RWPE2 (cell line): ENCODE measurements around the gene CNIH2.

ENCODE experiments used
- ATAC-seq: fragments of 200-7000 bp; cut with Tn5 transposase; 3 replicates; pipeline ENCODE4 v1.9.1; 2021; ENCODE audit warnings: low read depth
- DNase-seq: peaks from one replicate; pipeline ENCODE4 v3.0.0-alpha.2; 2020; ENCODE audit warnings: low spot score
- H3K27ac ChIP-seq: fragments of 450-650 bp; 2 replicates; pipeline ENCODE4 v1.5.1; 2017; ENCODE audit warnings: mild to moderate bottlenecking; ENCODE audit not compliant: poor library complexity, severe bottlenecking
- H3K27me3 ChIP-seq: fragments of 250-450 bp; sonication (Bioruptor Pico); 2 replicates; pipeline ENCODE4 v1.5.1; 2021; ENCODE audit warnings: mild to moderate bottlenecking, moderate library complexity; ENCODE audit not compliant: insufficient read depth, poor library complexity, severe bottlenecking
- H3K36me3 ChIP-seq: fragments of 250-450 bp; sonication (Bioruptor Pico); 2 replicates; pipeline ENCODE4 v1.5.1; 2020; ENCODE audit warnings: low read depth, mild to moderate bottlenecking, moderate library complexity
- H3K4me1 ChIP-seq: fragments of 250-450 bp; sonication (Bioruptor Pico); 2 replicates; pipeline ENCODE4 v1.5.1; 2021; ENCODE audit warnings: mild to moderate bottlenecking, moderate library complexity; ENCODE audit not compliant: insufficient read depth, poor library complexity, severe bottlenecking
- H3K4me3 ChIP-seq: fragments of 250-450 bp; sonication (Bioruptor Pico); 2 replicates; pipeline ENCODE4 v1.5.1; 2021; ENCODE audit warnings: mild to moderate bottlenecking, moderate library complexity; ENCODE audit not compliant: severe bottlenecking
- H3K9me3 ChIP-seq: fragments of 250-450 bp; sonication (Bioruptor Pico); 2 replicates; pipeline ENCODE4 v1.5.1; 2021; ENCODE audit warnings: mild to moderate bottlenecking, moderate library complexity; ENCODE audit not compliant: severe bottlenecking
- TF ChIP-seq, protein P1 (sequence below): fragments of 450-650 bp; IDR thresholded peaks from one replicate; pipeline ENCODE4 v1.5.1; 2017; ENCODE audit warnings: mild to moderate bottlenecking, moderate library complexity; ENCODE audit not compliant: poor library complexity, severe bottlenecking

Gene CNIH2

GRCh38 chr11:66265531-66266377, 12.2 kb upstream of the CNIH2 start:
- H3K4me3 ChIP-seq: no peak overlapping the region
- peaks cover 35% of the 10 kb centered on the region for H3K36me3 ChIP-seq
- TF ChIP-seq, protein P1, sequence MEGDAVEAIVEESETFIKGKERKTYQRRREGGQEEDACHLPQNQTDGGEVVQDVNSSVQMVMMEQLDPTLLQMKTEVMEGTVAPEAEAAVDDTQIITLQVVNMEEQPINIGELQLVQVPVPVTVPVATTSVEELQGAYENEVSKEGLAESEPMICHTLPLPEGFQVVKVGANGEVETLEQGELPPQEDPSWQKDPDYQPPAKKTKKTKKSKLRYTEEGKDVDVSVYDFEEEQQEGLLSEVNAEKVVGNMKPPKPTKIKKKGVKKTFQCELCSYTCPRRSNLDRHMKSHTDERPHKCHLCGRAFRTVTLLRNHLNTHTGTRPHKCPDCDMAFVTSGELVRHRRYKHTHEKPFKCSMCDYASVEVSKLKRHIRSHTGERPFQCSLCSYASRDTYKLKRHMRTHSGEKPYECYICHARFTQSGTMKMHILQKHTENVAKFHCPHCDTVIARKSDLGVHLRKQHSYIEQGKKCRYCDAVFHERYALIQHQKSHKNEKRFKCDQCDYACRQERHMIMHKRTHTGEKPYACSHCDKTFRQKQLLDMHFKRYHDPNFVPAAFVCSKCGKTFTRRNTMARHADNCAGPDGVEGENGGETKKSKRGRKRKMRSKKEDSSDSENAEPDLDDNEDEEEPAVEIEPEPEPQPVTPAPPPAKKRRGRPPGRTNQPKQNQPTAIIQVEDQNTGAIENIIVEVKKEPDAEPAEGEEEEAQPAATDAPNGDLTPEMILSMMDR: no peak
- H3K27me3 ChIP-seq: no peaks in the 10 kb centered on the region
- ATAC-seq: no peak
- H3K4me1 ChIP-seq: no peaks in the 10 kb centered on the region
- H3K9me3 ChIP-seq: no peaks in the 10 kb centered on the region
- peak; percentile 53 for DNase-seq
- H3K27ac ChIP-seq: no peak overlapping the region

DNA sequence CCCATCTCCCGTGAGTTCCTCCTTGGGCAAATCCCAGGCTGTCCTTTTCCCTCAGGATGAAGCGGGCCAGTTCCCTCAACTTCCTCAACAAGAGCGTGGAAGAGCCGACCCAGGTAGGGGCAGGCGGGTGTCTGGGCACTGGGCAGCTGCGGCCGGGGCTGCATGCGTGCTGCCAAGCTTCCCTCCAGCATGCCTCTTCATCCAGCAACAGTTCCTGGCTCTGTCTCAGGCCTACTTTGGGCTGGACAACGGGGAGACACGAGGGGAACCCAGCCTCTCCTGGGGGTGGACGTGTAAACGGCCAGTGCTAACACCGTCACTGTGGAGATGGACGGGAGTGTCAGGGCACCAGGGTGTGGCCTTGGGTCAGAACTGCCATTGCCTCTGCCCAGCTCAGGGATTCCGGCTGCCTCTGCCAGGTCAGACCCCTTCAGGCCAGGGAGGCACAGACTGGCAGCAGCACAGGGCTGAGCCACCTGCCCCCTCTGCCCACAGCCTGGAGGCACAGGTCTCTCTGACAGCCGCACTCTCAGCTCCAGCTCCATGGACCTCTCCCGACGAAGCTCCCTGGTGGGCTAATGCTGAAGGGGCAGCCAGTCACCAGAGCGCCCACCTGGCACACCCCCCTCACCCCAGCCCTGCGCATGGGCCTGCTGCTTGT, 11.5 kb upstream of the CNIH2 start:
- Histone ChIP-seq H3K4me3 (no peak overlapping the region), H3K27ac (peak overlapping the region; percentile 82)
- no peak for ATAC-seq

GRCh38 chr11:66267039-66267378, 11.0 kb upstream of the CNIH2 start:
- Histone ChIP-seq H3K4me1 (no peaks in the 10 kb centered on the region), H3K27ac (peak overlapping the region; percentile 82), H3K4me3 (peak overlapping the region; percentile 52), H3K27me3 (no peaks in the 10 kb centered on the region), H3K36me3 (peaks cover 43% of the 10 kb centered on the region), H3K9me3 (no peaks in the 10 kb centered on the region)
- TF ChIP-seq, protein P1: no peak
- ATAC-seq: peak; percentile 3; the same call in 2 of the 3 replicates
- no peak for DNase-seq

More for the DNA sequence above, 11.5 kb upstream of the CNIH2 start:
- H3K4me1 ChIP-seq: no peaks in the 10 kb centered on the region
- no peaks in the 10 kb centered on the region for H3K9me3 ChIP-seq
- DNase-seq: peak; percentile 64
- no peaks in the 10 kb centered on the region for H3K27me3 ChIP-seq
- TF ChIP-seq, protein P1: no peak
- peaks cover 39% of the 10 kb centered on the region for H3K36me3 ChIP-seq

DNA sequence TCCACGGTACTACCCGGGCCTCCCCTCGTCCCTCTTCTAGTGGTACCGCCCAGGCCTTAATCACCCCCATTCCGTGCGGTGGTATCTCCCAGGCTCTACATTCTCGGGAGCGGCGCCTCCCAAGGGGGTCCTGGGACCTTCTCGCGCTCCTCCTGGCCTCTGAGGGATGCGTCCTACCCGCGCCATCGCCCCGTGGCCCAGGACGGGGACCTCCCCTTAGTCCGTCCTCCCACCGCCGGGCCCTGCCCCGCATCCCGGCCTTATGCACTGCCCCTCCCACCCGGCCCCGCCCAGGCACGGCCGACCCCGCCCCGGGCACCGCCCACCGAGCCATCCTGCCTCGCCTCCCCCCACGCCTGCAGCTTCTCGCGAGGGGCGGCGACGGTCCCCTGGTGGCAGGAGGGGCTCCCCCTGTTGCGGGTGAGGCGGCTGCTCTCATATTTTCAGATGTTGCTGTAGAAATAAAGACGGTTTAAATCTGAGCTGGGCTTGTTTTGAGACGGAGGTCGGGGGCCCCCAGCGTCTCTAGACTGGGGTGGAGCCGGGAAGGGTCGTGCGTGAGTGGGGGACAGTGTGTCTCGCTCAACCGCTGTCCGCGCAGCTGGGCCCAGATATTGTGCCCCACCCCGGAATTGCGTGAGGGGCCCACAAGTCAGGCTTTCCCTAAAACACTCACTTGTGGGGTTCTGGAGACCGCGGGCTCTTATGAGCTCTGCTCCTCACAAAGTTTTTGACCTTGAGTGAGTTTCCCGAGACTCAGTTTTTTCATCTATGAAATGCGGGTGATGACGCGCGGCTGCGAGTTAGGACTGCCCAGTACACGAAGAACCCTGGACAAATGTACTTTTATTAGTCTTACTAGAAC, 10.4 kb upstream of the CNIH2 start:
- Histone ChIP-seq H3K4me3 (peak overlapping the region; percentile 52), H3K36me3 (peaks cover 45% of the 10 kb centered on the region), H3K4me1 (no peaks in the 10 kb centered on the region), H3K9me3 (no peaks in the 10 kb centered on the region), H3K27me3 (no peaks in the 10 kb centered on the region), H3K27ac (peak overlapping the region; percentile 82)
- DNase-seq (peak; percentile 84), ATAC-seq (peak; percentile 66)
- TF ChIP-seq, protein P1: peak; percentile 18
